NB4 (cell line): Measurements from ENCODE around the gene CLTA.

Experiments
- POLR2A ChIP-seq: IDR thresholded peaks from 2 replicates; pipeline ENCODE4 v1.6.1; 2011; ENCODE audit warnings: mild to moderate bottlenecking; ENCODE audit not compliant: insufficient read length; ENCODE audit errors: extremely low read depth
- TF ChIP-seq, protein P1 (sequence below): IDR thresholded peaks from one replicate; pipeline ENCODE4 v1.5.1; 2012; ENCODE audit warnings: low read depth, low read length
- TF ChIP-seq, protein P2 (sequence below): IDR thresholded peaks from 2 replicates; pipeline ENCODE4 v1.6.1; 2011; ENCODE audit warnings: low read depth, low read length

- TF ChIP-seq, protein P1, sequence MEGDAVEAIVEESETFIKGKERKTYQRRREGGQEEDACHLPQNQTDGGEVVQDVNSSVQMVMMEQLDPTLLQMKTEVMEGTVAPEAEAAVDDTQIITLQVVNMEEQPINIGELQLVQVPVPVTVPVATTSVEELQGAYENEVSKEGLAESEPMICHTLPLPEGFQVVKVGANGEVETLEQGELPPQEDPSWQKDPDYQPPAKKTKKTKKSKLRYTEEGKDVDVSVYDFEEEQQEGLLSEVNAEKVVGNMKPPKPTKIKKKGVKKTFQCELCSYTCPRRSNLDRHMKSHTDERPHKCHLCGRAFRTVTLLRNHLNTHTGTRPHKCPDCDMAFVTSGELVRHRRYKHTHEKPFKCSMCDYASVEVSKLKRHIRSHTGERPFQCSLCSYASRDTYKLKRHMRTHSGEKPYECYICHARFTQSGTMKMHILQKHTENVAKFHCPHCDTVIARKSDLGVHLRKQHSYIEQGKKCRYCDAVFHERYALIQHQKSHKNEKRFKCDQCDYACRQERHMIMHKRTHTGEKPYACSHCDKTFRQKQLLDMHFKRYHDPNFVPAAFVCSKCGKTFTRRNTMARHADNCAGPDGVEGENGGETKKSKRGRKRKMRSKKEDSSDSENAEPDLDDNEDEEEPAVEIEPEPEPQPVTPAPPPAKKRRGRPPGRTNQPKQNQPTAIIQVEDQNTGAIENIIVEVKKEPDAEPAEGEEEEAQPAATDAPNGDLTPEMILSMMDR = no peak
- TF ChIP-seq, protein P2, sequence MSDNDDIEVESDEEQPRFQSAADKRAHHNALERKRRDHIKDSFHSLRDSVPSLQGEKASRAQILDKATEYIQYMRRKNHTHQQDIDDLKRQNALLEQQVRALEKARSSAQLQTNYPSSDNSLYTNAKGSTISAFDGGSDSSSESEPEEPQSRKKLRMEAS = no peak
- TF ChIP-seq POLR2A = no peak
Measured at GRCh38 chr9:36161187-36161586, 29.5 kb upstream of the CLTA start.
